HCT116 (cell line): ENCODE measurements around the gene DHCR24.

Source experiments
- CTCF ChIP-seq, 3 experiments: fragments of 200-600 bp in 1 of 3; sonication (generic) in 1 of 3; IDR thresholded peaks in 2 of 3; conservative IDR thresholded peaks in 1 of 3; 2 replicates each; pipeline ENCODE4 v1.5.1; 2012 to 2017; ENCODE audit warnings: low read depth in 2 of 3, low read length in 2 of 3, antibody characterized with exemption in 1 of 3, borderline replicate concordance in 1 of 3, control low read depth in 1 of 3, mild to moderate bottlenecking in 1 of 3, mixed read lengths in 1 of 3, mixed run types in 1 of 3, moderate library complexity in 1 of 3; ENCODE audit not compliant: insufficient read depth in 1 of 3
- EZH2 ChIP-seq: fragments of 200-600 bp; sonication (generic); IDR thresholded peaks from 2 replicates; pipeline ENCODE4 v1.6.1; 2017; ENCODE audit warnings: antibody characterized with exemption, mixed run types
- FOSL1 ChIP-seq: IDR thresholded peaks from 2 replicates; pipeline ENCODE4 v1.6.1; 2012; ENCODE audit warnings: low read depth
- JUND ChIP-seq: IDR thresholded peaks from 2 replicates; pipeline ENCODE4 v1.6.1; 2012
- POLR2A ChIP-seq: IDR thresholded peaks from 2 replicates; pipeline ENCODE4 v1.7.0; 2011; ENCODE audit warnings: borderline replicate concordance; ENCODE audit not compliant: insufficient read depth, insufficient read length; ENCODE audit errors: extremely low read depth
- POLR2AphosphoS5 ChIP-seq: IDR thresholded peaks from 2 replicates; pipeline ENCODE4 v1.6.1; 2011; ENCODE audit warnings: mild to moderate bottlenecking, low read depth, low read length, moderate library complexity
- RAD21 ChIP-seq: IDR thresholded peaks from 2 replicates; pipeline ENCODE4 v1.6.1; 2012; ENCODE audit warnings: low read depth, mild to moderate bottlenecking
- REST ChIP-seq: IDR thresholded peaks from 2 replicates; pipeline ENCODE4 v1.6.1; 2012; ENCODE audit warnings: low read depth
- SIN3A ChIP-seq: IDR thresholded peaks from 2 replicates; pipeline ENCODE4 v1.6.1; 2012; ENCODE audit warnings: low read depth
- SRF ChIP-seq: IDR thresholded peaks from 2 replicates; pipeline ENCODE4 v1.6.1; 2012; ENCODE audit warnings: low read depth
- TF ChIP-seq, protein P1 (sequence below): IDR thresholded peaks from 2 replicates; pipeline ENCODE4 v1.6.1; 2012

DNA sequence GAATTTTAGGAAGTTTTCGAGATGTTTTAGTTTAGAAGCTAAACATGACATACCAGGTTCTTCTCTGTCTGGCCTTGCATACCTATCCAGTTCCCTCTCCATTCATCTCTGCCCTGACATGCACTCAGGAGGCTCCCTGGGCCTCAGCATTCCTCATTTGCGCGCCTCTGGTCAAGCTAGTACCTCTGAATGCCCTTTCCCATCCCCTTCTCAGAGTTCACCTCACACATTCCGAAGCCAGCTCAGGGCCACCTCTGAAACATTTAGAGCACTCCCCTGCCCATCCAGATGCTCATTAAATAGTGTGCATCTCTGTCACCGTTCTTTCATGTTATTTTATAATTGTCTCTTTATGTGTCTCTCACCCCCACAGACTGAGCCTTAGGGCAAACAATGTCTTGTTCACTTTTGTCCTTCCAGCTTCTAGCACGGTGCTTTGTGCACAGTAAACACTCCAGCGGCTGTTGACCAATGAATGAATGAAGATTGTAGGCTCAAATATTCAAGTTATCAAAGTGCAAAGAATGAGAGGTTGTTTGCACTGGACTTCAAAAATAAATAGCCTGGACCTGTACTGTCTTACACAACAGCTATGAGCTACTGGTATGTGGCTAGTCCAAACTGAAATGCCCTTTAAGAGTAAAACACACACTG is 1.2 kb upstream of the DHCR24 start:
- no peak for TF ChIP-seq SRF
- TF ChIP-seq CTCF (IDR thresholded peaks at IDR 0.05 in 2 of 3, conservative IDR thresholded peaks at IDR 0.05 in 1 of 3; ENCODE audit: borderline replicate concordance in 1 of 3, insufficient read depth in 1 of 3, low read depth in 2 of 3, low read length in 2 of 3): no peak
- TF ChIP-seq, protein P1, sequence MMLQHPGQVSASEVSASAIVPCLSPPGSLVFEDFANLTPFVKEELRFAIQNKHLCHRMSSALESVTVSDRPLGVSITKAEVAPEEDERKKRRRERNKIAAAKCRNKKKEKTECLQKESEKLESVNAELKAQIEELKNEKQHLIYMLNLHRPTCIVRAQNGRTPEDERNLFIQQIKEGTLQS: no peak
- TF ChIP-seq FOSL1: no peak
- no peak for TF ChIP-seq SIN3A
- TF ChIP-seq EZH2: no peak
- no peak for TF ChIP-seq POLR2A
- no peak for TF ChIP-seq POLR2AphosphoS5
- no peak for TF ChIP-seq REST
- TF ChIP-seq JUND: no peak
- TF ChIP-seq RAD21: no peak
